H9 (cell line): ENCODE data around the gene ENOX1. TPM values are rescaled to one million over a fixed set of nuclear protein-coding genes. Genes with fewer than 3 reads are reported as not detected.

Experiments
- DNase-seq: peaks from one replicate; pipeline ENCODE4 v3.0.0-alpha.2; 2017
- H2AFZ ChIP-seq: one replicate; pipeline ENCODE4 v1.6.1; 2013; ENCODE audit warnings: mild to moderate bottlenecking, low read length, control low read depth, moderate library complexity
- H2AK5ac ChIP-seq: 2 replicates; pipeline ENCODE4 v1.6.1; 2013; ENCODE audit warnings: low read length, control low read depth, mixed read lengths; ENCODE audit not compliant: insufficient read length
- H2BK120ac ChIP-seq: one replicate; pipeline ENCODE4 v1.6.1; 2013; ENCODE audit warnings: low read depth, mild to moderate bottlenecking, low read length, control low read depth, inconsistent platforms; ENCODE audit not compliant: poor library complexity, severe bottlenecking
- H2BK12ac ChIP-seq: 2 replicates; pipeline ENCODE4 v1.6.1; 2013; ENCODE audit warnings: low read length, control low read depth, mixed read lengths, low read depth; ENCODE audit not compliant: insufficient read length
- H2BK15ac ChIP-seq: 2 replicates; pipeline ENCODE4 v1.6.1; 2013; ENCODE audit warnings: low read depth, low read length, control low read depth
- H2BK20ac ChIP-seq: one replicate; pipeline ENCODE4 v1.6.1; 2013; ENCODE audit warnings: low read depth, mild to moderate bottlenecking, low read length, control low read depth, inconsistent platforms; ENCODE audit not compliant: poor library complexity, severe bottlenecking
- H2BK5ac ChIP-seq: 2 replicates; pipeline ENCODE4 v1.6.1; 2013; ENCODE audit warnings: low read length, control low read depth, mixed read lengths; ENCODE audit not compliant: insufficient read length
- H3K14ac ChIP-seq: 2 replicates; pipeline ENCODE4 v1.6.1; 2013; ENCODE audit warnings: low read length, control low read depth; ENCODE audit not compliant: insufficient read depth
- H3K18ac ChIP-seq: 2 replicates; pipeline ENCODE4 v1.6.1; 2013; ENCODE audit warnings: low read depth, mild to moderate bottlenecking, mixed read lengths, low read length, control low read depth; ENCODE audit not compliant: insufficient read length
- H3K23ac ChIP-seq: 2 replicates; pipeline ENCODE4 v1.6.1; 2013; ENCODE audit warnings: low read length, control low read depth, mixed read lengths, low read depth; ENCODE audit not compliant: insufficient read length
- H3K23me2 ChIP-seq: 2 replicates; pipeline ENCODE4 v1.6.1; 2013; ENCODE audit warnings: low read depth, mild to moderate bottlenecking, mixed read lengths, low read length, control low read depth; ENCODE audit not compliant: insufficient read length, poor library complexity, severe bottlenecking
- H3K27ac ChIP-seq: 2 replicates; pipeline ENCODE4 v1.5.1; 2013; ENCODE audit warnings: low read length, control low read depth, mixed read lengths, low read depth; ENCODE audit not compliant: insufficient read length
- H3K27me3 ChIP-seq: 2 replicates; pipeline ENCODE4 v1.6.1; 2013; ENCODE audit warnings: low read length, control low read depth, inconsistent platforms; ENCODE audit not compliant: insufficient read depth
- H3K4ac ChIP-seq: 2 replicates; pipeline ENCODE4 v1.6.1; 2013; ENCODE audit warnings: low read depth, mild to moderate bottlenecking, control low read depth, inconsistent platforms, low read length, moderate library complexity
- H3K4me1 ChIP-seq: 2 replicates; pipeline ENCODE4 v1.6.1; 2013; ENCODE audit warnings: low read length, control low read depth, inconsistent platforms; ENCODE audit not compliant: insufficient read depth
- H3K4me2 ChIP-seq: 2 replicates; pipeline ENCODE4 v1.6.1; 2013; ENCODE audit warnings: low read length, control low read depth, mixed read lengths; ENCODE audit not compliant: insufficient read length, insufficient read depth
- H3K56ac ChIP-seq: 2 replicates; pipeline ENCODE4 v1.6.1; 2013; ENCODE audit warnings: low read depth, mild to moderate bottlenecking, mixed read lengths, low read length, control low read depth; ENCODE audit not compliant: insufficient read length
- H3K79me1 ChIP-seq: 2 replicates; pipeline ENCODE4 v1.6.1; 2013; ENCODE audit warnings: low read depth, mild to moderate bottlenecking, moderate library complexity, low read length, control low read depth, inconsistent platforms; ENCODE audit not compliant: insufficient read depth, poor library complexity, severe bottlenecking
- H3K79me2 ChIP-seq: 2 replicates; pipeline ENCODE4 v1.6.1; 2013; ENCODE audit warnings: low read length, control low read depth, inconsistent platforms; ENCODE audit not compliant: insufficient read depth
- H3K9ac ChIP-seq: 2 replicates; pipeline ENCODE4 v1.6.1; 2013; ENCODE audit warnings: low read length, control low read depth, mixed read lengths; ENCODE audit not compliant: insufficient read length; ENCODE audit errors: extremely low read depth
- H3K9me3 ChIP-seq: one replicate; pipeline ENCODE4 v1.6.1; 2013; ENCODE audit warnings: low read depth, low read length, inconsistent platforms; ENCODE audit not compliant: control insufficient read depth
- H3T11ph ChIP-seq: one replicate; pipeline ENCODE4 v1.6.1; 2013; ENCODE audit warnings: mild to moderate bottlenecking, low read length, control low read depth, inconsistent platforms
- H4K20me1 ChIP-seq: one replicate; pipeline ENCODE4 v1.6.1; 2013; ENCODE audit not compliant: control insufficient read depth, insufficient read length, insufficient read depth
- H4K5ac ChIP-seq: 2 replicates; pipeline ENCODE4 v1.6.1; 2013; ENCODE audit warnings: low read depth, mild to moderate bottlenecking, mixed read lengths, low read length, control low read depth; ENCODE audit not compliant: insufficient read length
- H4K8ac ChIP-seq: replicated peaks from 2 replicates; pipeline ENCODE4 v1.6.1; 2013; ENCODE audit warnings: low read length, control low read depth, mixed read lengths, low read depth; ENCODE audit not compliant: insufficient read length
- H4K91ac ChIP-seq: 2 replicates; pipeline ENCODE4 v1.6.1; 2013; ENCODE audit warnings: low read depth, mild to moderate bottlenecking, moderate library complexity, mixed read lengths, low read length, control low read depth; ENCODE audit not compliant: insufficient read length
- H3K27ac Mint-ChIP-seq, 3 experiments: 2 replicates in 2 of 3; 3 replicates in 1 of 3; pipeline ENCODE4 v1.8.0; 2020 to 2021; ENCODE audit warnings: mixed read lengths in 3 of 3, mild to moderate bottlenecking in 1 of 3, moderate library complexity in 1 of 3
- H3K27me3 Mint-ChIP-seq: 2 replicates; pipeline ENCODE4 v1.8.0; 2021; ENCODE audit warnings: low read depth, mild to moderate bottlenecking, moderate library complexity, mixed read lengths
- H3K36me3 Mint-ChIP-seq, 3 experiments: 2 replicates in 2 of 3; 3 replicates in 1 of 3; pipeline ENCODE4 v1.8.0; 2020 to 2021; ENCODE audit warnings: low read depth in 3 of 3, mixed read lengths in 3 of 3; ENCODE audit not compliant: insufficient read depth in 1 of 3
- H3K4me1 Mint-ChIP-seq, 2 experiments: 2 replicates each; pipeline ENCODE4 v1.8.0; 2020; ENCODE audit warnings: mixed read lengths in 2 of 2
- H3K4me3 Mint-ChIP-seq, 2 experiments: 2 replicates in 1 of 2; 3 replicates in 1 of 2; pipeline ENCODE4 v1.8.0; 2020 to 2021; ENCODE audit warnings: mild to moderate bottlenecking in 2 of 2, mixed read lengths in 2 of 2, moderate library complexity in 1 of 2
- H3K9me3 Mint-ChIP-seq, 2 experiments: 2 replicates in 1 of 2; 3 replicates in 1 of 2; pipeline ENCODE4 v1.8.0; 2020; ENCODE audit warnings: mild to moderate bottlenecking in 2 of 2, mixed read lengths in 2 of 2, moderate library complexity in 1 of 2
- WGBS: extraction: QIAGEN DNeasy Blood & Tissue Kit; methylation state at CpG from one replicate; pipeline ENCODE4 v1.1.7; 2013; ENCODE audit warnings: missing lambda C conversion rate, low lambda C conversion rate, mixed read lengths; ENCODE audit not compliant: insufficient read length; ENCODE audit errors: extremely low coverage; 5-methylcytosine and 5-hydroxymethylcytosine counted together
- total RNA-seq: library from RNA; stranded (reverse); gene quantifications from 2 replicates; pipeline ENCODE4 v1.2.1, GENCODE V29; 2021
- TF ChIP-seq, protein P1 (sequence below): fragments of 200-600 bp; sonication (generic); conservative IDR thresholded peaks from 3 replicates; pipeline ENCODE4 v1.8.0; 2021; ENCODE audit warnings: antibody characterized with exemption, mild to moderate bottlenecking

Gene ENOX1
- total RNA-seq, 1 experiment from 2014 or later, result 0.24 TPM

DNA sequence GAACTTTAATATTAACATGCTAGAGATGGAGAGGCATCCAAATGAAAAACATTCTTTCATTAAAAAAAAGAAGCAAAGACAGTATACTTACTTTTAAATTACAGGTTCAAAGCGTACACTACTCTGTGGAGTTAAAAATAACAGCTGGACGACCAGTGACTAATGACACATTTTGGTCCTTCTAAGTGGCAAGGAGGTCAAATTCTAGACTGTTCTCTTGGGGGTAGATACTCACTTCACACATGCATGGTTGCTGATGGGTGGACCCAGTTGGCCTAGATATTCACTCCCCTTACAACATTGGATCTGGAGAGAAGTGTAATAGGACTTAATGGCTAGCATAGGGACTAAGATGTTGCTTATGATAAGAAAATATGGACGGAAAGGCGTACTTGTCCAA, 461.1 kb downstream of the ENOX1 start:
- Histone ChIP-seq H3K27me3 (no peaks in the 10 kb centered on the region), H3K56ac (no peak overlapping the region), H3K27ac (no peak overlapping the region), H3K9me3 (no peaks in the 10 kb centered on the region), H4K20me1 (no peaks in the 10 kb centered on the region), H3K14ac (no peak overlapping the region), H2AFZ (no peak overlapping the region), H2BK120ac (no peak overlapping the region), H4K5ac (no peak overlapping the region), H3K4me2 (no peak overlapping the region), H4K91ac (no peak overlapping the region), H2BK15ac (no peak overlapping the region), H3K23ac (no peak overlapping the region), H3K4ac (no peak overlapping the region), H3K9ac (no peak overlapping the region), H3T11ph (no peak overlapping the region), H2BK20ac (no peak overlapping the region), H3K79me1 (no peaks in the 10 kb centered on the region), H3K18ac (no peak overlapping the region), H4K8ac (no peak overlapping the region), H3K79me2 (no peaks in the 10 kb centered on the region), H3K4me1 (no peaks in the 10 kb centered on the region), H2AK5ac (no peak overlapping the region), H3K23me2 (no peaks in the 10 kb centered on the region), H2BK12ac (no peak overlapping the region), H2BK5ac (no peak overlapping the region)
- WGBS, result no CpG with 5 or more reads among the region's 4 CpGs
- H3K4me3 Mint-ChIP-seq, result no peak overlapping the region
- peaks cover 0 to 3% of the 10 kb centered on the region in 2 experiments; a peak in 3 of 4 replicates for H3K4me1 Mint-ChIP-seq
- H3K27me3 Mint-ChIP-seq, result peaks cover under 1% of the 10 kb centered on the region
- TF ChIP-seq, protein P1, sequence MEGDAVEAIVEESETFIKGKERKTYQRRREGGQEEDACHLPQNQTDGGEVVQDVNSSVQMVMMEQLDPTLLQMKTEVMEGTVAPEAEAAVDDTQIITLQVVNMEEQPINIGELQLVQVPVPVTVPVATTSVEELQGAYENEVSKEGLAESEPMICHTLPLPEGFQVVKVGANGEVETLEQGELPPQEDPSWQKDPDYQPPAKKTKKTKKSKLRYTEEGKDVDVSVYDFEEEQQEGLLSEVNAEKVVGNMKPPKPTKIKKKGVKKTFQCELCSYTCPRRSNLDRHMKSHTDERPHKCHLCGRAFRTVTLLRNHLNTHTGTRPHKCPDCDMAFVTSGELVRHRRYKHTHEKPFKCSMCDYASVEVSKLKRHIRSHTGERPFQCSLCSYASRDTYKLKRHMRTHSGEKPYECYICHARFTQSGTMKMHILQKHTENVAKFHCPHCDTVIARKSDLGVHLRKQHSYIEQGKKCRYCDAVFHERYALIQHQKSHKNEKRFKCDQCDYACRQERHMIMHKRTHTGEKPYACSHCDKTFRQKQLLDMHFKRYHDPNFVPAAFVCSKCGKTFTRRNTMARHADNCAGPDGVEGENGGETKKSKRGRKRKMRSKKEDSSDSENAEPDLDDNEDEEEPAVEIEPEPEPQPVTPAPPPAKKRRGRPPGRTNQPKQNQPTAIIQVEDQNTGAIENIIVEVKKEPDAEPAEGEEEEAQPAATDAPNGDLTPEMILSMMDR, result no peak
- no peaks in the 10 kb centered on the region for H3K36me3 Mint-ChIP-seq
- H3K27ac Mint-ChIP-seq, result no peak overlapping the region
- no peak for DNase-seq
- no peaks in the 10 kb centered on the region for H3K9me3 Mint-ChIP-seq
